ENCODE measurements around the gene KRTAP5-1. TPM values are rescaled to one million over a fixed set of nuclear protein-coding genes. Genes with fewer than 3 reads are reported as not detected.
"Not testable (repeated sequence)": the region's sequence is repeated elsewhere in the genome, so short reads cannot be mapped to it uniquely, and the experiment has no call there.

Gene KRTAP5-1, protein sequence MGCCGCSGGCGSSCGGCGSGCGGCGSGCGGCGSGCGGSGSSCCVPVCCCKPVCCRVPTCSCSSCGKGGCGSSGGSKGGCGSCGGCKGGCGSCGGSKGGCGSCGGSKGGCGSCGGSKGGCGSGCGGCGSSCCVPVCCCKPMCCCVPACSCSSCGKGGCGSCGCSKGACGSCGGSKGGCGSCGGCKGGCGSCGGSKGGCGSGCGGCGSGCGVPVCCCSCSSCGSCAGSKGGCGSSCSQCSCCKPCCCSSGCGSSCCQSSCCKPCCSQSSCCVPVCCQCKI
- polyA plus RNA-seq (2012; ENCODE audit: insufficient read depth, insufficient read length) = not detected

DNA sequence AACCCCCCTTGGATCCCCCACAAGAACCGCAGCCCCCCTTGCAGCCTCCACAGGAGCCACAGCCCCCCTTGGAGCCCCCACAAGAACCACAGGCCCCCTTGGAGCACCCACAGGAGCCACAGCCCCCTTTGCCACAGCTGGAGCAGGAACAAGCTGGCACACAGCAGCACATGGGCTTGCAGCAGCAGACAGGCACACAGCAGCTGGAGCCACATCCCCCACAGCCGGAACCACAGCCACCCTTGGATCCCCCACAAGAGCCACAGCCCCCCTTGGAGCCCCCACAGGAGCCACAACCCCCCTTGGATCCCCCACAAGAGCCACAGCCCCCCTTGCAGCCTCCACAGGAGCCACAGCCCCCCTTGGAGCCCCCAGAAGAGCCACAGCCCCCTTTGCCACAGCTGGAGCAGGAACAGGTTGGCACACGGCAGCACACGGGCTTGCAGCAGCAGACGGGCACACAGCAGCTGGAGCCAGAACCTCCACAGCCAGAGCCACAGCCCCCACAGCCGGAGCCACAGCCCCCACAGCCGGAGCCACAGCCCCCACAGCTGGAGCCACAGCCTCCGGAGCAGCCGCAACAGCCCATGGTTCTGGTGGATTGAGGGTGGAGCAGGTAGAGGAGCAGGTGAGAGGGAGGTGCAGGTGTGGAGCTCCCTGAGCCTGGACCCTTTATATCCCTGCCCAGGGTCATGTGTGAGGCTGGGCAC is at the start of gene KRTAP5-1:
KRTAP5-1 (minus strand) TSS at position 623 of the 710 bp plus-strand sequence; CDS start at position 589, 34 bp downstream.
- DNase-seq (ENCODE audit: low read depth, low spot score); H3K4me3 ChIP-seq (ENCODE audit: low read length): not testable (repeated sequence)

DNA sequence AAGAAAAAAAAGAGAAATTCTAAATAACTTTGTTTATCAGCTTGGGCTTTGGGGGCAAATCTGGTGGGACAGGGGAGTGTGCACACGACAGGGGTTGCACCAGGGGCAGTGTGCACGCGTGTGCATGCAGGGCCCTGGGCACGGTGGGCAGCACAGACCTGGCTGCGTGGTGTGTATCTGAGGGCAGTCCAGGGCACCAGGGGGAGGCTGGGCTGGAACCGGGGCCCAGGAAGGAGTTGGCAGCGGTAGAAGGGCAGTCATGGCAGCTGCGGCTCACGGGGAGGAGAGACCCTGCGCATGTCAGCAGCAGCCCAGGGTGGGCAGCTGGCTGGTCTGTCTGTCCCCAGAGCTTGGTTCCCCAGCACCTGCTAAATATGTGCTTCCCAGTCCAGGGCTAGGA is 48.8 kb upstream of the KRTAP5-1 start:
- DNase-seq (ENCODE audit: low read depth, low spot score) = no peak
- H3K4me3 ChIP-seq (ENCODE audit: low read length) = no peak overlapping the region

DNA sequence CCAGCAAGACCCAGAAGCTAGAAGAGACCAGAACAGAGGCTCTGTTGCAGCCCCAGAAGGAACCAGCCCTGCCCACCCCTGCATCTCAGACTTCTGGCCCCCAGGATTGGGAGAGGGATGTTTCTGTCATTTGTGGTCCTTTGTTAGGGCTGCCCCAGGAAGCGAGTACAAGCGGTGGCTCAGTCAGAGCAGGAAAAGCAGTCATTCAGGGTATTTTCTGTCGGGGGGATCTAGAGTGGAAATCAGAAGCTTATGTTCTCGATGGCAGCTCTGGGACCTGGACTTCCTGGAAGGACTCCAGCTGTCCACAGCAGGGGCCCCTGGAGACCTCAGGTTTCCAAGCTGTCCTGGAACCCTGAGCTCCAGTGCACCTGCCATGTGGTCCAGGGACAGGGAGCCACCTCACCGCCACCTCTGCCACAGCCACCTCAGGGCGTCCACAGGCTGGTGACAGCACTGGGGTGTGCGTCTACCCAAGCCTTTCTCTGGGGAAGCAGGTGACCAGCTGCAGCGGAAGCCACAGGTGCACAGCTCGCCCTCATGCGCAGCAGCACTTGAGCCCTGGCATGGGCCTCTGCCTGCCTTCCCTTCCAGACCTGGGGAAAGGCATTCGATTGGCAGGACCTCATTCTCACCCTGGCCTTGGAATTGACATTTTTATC is 47.1 kb upstream of the KRTAP5-1 start:
- peak; percentile 6 for DNase-seq (ENCODE audit: low read depth, low spot score)
- no peak overlapping the region for H3K4me3 ChIP-seq (ENCODE audit: low read length)

DNA sequence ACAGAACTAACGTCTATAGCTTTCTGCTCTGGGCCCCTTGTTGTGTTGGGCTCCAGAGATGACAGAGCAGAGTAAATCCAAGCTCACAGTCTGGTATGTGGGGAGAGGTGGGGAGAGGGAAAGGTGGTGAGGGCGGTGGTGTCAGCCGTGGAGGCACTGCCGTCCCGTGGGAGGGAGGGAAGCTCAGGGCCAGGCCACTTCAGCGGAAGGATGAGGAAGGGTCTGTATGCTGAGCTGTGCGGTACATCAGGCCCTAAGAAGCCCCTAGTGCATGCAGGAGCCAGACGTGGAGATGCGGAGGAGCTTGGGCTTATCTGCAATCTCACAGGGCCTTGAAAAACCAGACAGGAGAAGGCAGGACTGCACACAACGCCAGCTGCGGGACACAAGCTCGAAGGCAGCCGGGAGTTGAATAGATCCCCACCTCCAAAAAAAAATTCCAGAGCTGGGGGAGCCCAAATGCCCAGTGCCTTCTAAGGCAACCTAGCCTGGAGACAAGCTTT is 46.0 kb upstream of the KRTAP5-1 start:
- DNase-seq (ENCODE audit: low read depth, low spot score) = no peak
- H3K4me3 ChIP-seq (ENCODE audit: low read length) = no peak overlapping the region

DNA sequence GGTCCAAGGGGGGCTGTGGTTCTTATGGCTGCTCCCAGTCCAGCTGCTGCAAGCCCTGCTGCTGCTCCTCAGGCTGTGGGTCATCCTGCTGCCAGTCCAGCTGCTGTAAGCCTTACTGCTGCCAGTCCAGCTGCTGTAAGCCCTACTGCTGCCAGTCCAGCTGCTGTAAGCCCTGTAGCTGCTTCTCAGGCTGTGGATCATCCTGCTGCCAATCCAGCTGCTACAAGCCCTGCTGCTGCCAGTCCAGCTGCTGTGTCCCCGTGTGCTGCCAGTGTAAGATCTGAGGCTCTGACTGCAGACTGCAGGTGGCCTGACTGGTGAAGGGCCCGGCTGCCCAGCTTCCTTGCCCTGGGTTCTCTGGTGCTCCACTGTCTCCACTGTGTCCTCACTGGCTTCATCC is 45.2 kb upstream of the KRTAP5-1 start:
- no peak for DNase-seq (ENCODE audit: low read depth, low spot score)
- H3K4me3 ChIP-seq (ENCODE audit: low read length) = no peak overlapping the region

DNA sequence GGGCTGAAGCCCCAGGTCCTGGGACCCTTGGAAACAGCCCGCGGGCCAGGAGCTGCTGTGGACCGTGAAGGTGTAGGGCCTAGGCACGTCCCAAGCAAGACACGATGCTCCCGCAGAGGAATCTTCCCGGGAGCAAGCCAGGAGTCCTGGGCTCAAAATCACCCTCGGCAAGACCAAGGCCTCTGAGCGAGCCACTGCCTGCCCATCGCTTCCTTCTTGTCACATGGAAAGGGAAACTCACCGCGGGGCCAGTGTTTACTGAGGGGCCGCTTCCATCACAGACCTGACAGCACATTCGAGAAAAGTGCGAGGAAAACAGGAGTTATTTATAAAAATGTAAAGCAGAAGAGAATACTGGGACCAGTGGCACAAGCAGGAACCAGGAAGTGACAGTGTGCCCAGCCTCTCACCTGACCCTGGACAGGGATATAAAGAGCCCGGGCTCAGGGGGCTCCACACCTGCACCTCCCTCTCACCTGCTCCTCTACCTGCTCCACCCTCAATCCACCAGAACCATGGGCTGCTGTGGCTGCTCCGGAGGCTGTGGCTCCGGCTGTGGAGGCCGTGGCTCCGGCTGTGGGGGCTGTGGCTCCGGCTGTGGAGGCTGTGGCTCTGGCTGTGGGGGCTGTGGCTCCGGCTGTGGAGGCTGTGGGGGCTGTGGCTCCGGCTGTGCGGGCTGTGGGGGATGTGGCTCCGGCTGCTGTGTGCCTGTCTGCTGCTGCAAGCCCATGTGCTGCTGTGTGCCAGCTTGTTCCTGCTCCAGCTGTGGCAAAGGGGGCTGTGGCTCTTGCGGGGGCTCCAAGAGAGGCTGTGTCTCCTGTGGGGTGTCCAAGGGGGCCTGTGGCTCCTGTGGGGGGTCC is 44.5 kb upstream of the KRTAP5-1 start, which contains the start of gene KRTAP5-5:
KRTAP5-5 (plus strand) TSS at position 450 of the 860 bp plus-strand sequence; CDS start at position 516, 66 bp downstream.
- no peak for DNase-seq (ENCODE audit: low read depth, low spot score)

DNA sequence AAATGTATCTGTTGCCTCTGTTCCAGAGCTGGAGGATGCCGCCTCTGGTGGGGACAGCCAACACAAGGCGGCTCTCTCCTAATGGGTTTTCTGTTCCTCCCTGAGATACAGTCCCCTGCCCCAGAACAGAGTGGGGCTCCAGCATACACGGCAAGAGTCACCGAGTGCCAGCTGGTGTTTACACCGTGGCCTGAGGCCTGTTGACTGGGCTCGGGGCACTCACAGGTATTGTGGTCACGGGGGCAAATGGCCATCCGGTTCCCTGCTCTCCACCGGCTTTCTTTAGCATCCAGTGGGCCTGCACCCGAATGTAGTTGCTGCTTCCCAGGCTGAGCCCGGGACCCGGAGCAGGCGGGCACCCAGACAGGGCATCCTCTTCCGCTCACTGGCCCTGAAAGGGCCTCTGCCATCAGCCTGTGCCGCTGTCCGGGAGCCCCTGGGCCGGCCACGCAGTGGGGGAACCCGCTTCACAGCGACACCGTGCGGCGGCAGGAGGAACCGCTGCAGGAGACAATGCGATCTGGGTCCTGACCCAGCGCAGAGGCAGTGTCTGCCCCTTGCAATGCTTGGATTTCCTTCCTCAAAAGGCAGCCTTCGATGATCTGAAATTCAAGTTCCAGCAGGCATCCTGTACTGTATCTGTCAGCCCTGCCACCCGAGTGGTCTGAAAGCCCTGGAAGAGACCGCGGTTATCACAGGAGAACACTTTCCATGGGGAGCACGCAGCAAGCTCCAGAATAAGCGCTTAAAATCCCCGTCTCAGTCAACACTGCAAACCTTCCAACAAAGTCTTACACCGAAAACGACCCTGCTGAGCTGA is 43.6 kb upstream of the KRTAP5-1 start:
- DNase-seq (ENCODE audit: low read depth, low spot score) = no peak

More for the DNA sequence above, 44.5 kb upstream of the KRTAP5-1 start, which contains the start of gene KRTAP5-5:
- H3K4me3 ChIP-seq (ENCODE audit: low read length) = no peak within 1 kb of the TSS

DNA sequence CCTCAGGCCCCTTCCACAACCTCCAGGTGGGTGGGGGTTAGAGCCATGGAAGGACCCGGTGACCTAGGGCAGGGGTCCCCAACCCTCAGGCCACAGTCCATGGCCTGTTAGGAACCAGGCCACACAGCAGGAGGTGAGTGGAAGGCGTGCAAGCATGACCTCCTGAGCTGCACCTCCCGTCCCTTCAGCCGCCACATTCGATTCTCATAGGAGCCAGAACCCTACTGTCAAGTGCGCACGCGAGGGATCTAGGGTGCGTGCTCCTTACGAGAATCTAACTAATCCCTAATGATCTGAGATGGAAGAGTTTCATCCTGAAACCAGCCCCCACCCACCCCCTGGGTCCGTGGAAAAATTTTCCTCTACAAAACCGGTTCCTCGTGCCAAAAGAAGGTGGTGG is 40.5 kb upstream of the KRTAP5-1 start:
- H3K4me3 ChIP-seq (ENCODE audit: low read length) = no peak overlapping the region
- DNase-seq (ENCODE audit: low read depth, low spot score) = no peak

More for the DNA sequence above, 43.6 kb upstream of the KRTAP5-1 start:
- no peak overlapping the region for H3K4me3 ChIP-seq (ENCODE audit: low read length)

DNA sequence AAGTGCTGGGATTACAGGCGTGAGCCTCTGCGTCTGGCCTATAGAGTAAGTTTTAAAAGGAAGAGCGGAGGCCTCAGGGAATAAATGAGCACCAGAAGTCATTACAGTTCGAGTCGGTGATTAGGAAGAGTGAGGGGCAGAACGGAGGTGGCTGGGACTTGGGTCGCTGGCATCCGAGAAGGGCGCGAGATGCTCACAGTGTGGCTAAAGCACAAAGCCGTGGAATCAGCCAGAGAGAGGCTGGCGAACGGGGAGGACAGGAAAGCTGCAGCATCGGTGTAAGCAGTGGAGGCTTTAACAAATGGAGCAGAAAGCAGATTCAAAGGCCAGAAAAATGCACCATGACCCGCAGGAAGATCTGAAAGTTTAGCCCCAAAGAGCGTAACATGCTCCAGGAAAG is 39.5 kb upstream of the KRTAP5-1 start:
- no peak for DNase-seq (ENCODE audit: low read depth, low spot score)
- no peak overlapping the region for H3K4me3 ChIP-seq (ENCODE audit: low read length)

DNA sequence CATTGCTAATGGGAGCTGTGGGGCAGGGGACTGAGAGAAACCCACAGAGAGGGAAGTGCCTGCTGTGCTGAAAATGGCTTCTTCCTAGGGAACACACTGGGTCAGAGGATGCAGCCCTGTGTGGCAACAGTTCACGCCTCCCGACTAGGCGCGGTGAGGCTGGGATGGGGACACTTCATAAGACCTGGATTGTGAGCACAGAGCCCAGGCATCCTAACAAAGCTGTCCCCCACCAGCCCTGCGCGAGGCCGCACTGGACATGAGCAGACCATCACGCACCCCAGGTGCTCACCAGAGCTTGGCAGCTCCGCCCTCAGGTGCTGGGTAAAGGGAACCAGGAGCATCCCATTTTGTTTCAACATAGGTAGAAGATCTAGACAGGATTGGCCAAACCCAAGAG is 38.6 kb upstream of the KRTAP5-1 start:
- H3K4me3 ChIP-seq (ENCODE audit: low read length) = no peak overlapping the region
- DNase-seq (ENCODE audit: low read depth, low spot score) = no peak

DNA sequence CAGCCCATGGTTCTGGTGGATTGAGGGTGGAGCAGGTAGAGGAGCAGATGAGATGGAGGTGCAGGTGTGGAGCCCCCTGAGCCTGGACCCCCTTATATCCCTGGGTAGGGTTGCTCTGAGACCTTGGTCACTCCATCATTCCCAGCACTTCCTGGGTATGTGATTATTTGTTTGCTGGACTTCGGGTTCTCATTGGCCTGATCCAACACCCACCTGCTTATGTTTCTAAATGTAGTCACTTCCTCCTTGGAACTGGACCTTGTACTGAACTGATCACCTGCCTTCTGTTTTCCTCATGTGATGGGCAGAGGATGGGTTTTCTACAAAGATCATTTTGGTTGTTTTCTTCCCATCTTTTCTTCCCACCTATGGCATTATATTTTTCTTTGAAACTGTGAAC is 37.0 kb upstream of the KRTAP5-1 start, which contains the start of gene KRTAP5-4:
KRTAP5-4 (minus strand) TSS at position 53 of the 400 bp plus-strand sequence; CDS start at position 8, 45 bp downstream.
- no peak for DNase-seq (ENCODE audit: low read depth, low spot score)
- no peak within 1 kb of the TSS for H3K4me3 ChIP-seq (ENCODE audit: low read length)

DNA sequence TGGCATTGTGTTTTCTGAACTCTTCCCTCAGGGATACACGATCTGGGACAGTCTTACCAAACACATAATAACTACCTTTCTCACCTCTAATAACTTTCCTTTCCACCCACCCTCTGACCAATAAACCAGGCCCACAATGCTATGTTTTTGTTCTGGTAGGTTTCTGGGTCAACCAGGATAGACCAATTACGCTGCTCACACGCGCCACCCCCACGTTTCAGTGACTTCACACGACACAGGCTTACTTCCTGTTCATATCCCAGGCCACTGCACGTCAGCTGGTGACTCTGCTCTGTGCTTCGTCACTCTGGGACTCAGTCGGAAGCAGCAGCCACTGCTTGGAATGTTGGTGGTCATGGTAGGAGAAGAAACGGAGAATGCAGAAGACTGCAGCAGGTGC is 34.4 kb upstream of the KRTAP5-1 start:
- DNase-seq (ENCODE audit: low read depth, low spot score) = no peak
- H3K4me3 ChIP-seq (ENCODE audit: low read length) = no peak overlapping the region

DNA sequence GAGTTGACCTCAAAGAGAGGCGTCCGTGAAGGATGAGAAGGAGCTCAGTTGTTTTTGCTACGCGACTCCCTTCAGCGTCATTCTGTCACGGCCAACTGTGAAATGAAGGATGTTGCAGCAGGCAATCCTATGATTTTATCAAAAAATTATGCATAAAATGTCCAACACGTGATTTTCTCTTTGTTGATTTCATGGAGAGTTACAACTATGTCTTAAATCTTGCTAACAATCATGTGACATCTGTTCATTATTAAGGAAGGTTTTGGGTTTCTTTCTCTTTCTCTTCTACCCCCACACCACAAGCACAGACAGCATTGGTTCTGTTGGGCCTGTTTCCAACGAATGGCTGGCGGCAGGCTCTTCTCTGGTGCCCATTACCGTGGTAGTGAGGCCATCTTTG is 33.1 kb upstream of the KRTAP5-1 start:
- DNase-seq (ENCODE audit: low read depth, low spot score) = no peak
- no peak overlapping the region for H3K4me3 ChIP-seq (ENCODE audit: low read length)

DNA sequence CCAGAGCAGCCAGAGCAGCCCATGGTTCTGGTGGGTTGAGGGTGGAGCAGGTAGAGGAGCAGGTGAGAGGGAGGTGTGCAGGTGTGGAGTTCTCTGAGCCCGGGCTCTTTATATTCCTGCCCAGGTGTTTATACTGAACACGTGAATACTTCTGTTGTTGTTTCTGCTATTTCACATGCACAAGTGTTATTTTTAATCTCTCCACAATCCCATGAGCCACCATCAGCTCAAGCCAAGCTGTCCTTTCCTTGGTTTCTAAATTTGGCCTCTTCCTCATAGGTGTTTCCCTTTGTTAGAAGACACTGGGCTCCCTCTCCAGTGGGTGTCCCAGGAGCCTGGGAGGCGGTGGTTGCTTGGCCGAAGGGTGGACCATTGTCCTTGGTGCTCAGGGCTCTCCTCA is 23.3 kb upstream of the KRTAP5-1 start, which contains the start of gene KRTAP5-3:
KRTAP5-3 (minus strand) TSS at position 101 of the 400 bp plus-strand sequence; CDS start at position 23, 78 bp downstream.
- no peak for DNase-seq (ENCODE audit: low read depth, low spot score)
- no peak within 1 kb of the TSS for H3K4me3 ChIP-seq (ENCODE audit: low read length)

DNA sequence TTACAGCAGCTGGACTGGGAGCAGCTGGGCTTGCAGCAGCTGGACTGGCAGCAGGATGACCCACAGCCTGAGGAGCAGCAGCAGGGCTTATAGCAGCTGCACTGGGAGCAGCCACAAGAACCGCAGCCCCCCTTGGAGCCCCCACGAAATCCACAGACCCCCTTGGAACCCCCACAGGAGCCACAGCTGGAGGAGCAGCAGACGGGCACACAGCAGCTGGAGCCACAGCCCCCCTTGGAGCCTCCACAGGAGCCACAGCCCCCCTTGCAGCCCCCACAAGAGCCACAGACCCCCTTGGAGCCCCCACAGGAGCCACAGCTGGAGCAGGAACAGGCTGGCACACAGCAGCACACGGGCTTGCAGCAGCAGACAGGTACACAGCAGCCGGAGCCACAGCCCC is 22.8 kb upstream of the KRTAP5-1 start:
- not testable (repeated sequence) for H3K4me3 ChIP-seq (ENCODE audit: low read length); DNase-seq (ENCODE audit: low read depth, low spot score)

DNA sequence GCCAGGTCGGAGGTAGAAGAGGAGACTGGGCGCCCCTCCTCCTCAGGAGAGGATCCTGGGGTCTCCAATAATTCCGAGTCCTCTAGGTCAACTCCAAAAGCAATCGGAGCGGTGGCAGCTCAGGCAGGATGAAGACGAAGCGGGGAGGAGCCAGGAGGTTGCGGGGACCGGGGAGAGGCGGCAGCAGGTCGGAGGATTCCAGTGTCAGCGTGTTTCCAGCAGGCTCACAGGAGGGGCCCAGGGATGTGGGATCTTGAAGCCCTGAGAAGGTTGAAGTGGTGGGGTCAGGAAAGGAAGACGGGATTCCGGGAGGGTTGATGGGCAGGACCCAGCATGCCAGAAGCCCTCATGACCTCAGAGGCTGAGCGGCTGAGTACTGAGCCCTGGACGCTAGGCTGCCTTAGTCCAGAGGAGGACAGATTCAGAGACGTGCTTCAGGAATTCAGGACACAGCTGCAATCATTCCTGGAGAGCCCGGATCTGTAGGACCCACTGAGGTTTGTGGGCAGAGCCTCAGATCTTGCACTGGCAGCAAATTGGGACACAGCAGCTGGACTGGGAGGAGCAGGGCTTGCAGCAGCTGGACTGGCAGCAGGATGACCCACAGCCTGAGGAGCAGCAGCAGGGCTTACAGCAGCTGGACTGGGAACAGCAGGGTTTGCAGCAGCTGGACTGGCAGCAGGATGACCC is 22.2 kb upstream of the KRTAP5-1 start:
- not testable (repeated sequence) for DNase-seq (ENCODE audit: low read depth, low spot score); H3K4me3 ChIP-seq (ENCODE audit: low read length)

DNA sequence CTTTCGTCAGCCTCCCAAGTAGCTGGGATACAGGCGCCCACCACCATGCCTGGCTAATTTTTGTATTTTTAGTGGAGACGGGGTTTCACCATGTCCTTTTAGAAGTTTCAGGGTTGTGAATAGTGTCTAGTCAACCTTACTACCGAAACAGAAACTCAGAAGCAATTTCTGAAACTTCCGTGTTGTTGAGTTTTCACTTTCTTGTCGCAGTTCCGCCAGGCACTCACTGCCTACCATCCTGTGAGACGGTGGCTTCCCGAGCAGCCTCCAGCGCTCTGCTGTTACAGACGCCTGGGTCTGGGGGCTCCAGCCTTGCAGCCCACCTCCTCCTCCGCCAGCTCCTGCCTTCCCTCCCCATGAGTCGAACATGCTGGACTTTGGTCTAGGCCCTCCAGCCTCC is 20.8 kb upstream of the KRTAP5-1 start:
- H3K4me3 ChIP-seq (ENCODE audit: low read length); DNase-seq (ENCODE audit: low read depth, low spot score): not testable (repeated sequence)

All from Jurkat, Clone E6-1 (cell line).